K562 (cell line): ENCODE results near the gene PUSL1. TPM values are rescaled to one million over a fixed set of nuclear protein-coding genes. Genes with fewer than 3 reads are reported as not detected.

ENCODE experiments used
- CREB1 ChIP-seq, 2 experiments: sonication (generic) in 1 of 2; formaldehyde crosslinking in 1 of 2; IDR thresholded peaks; 2 replicates each; pipeline versions ENCODE4 v1.6.1 to v1.8.0; 2012 to 2022; ENCODE audit warnings: inconsistent platforms in 1 of 2, mild to moderate bottlenecking in 1 of 2, missing genetic modification reagents in 1 of 2, moderate library complexity in 1 of 2
- ELF1 ChIP-seq: fragments of 200-800 bp; sonication (Bioruptor generic); IDR thresholded peaks from 2 replicates; pipeline ENCODE4 v1.6.1; 2016; ENCODE audit warnings: missing genetic modification characterization, missing compliant biosample characterization
- KAT8 ChIP-seq: fragments of 450-650 bp; IDR thresholded peaks from 2 replicates; pipeline ENCODE4 v1.6.1; 2016; ENCODE audit warnings: low read depth, mild to moderate bottlenecking
- NR4A1 ChIP-seq, 2 experiments: fragments of 250-450 bp in 1 of 2; fragments of 450-650 bp in 1 of 2; sonication (Bioruptor Pico) in 1 of 2; IDR thresholded peaks; 2 replicates each; pipeline versions ENCODE4 v1.4.0 to v1.6.1; 2016 to 2020; ENCODE audit warnings: mild to moderate bottlenecking in 2 of 2, missing compliant biosample characterization in 1 of 2, missing genetic modification characterization in 1 of 2, moderate library complexity in 1 of 2
- PHTF2 ChIP-seq: fragments of 250-450 bp; sonication (Bioruptor Pico); IDR thresholded peaks from 2 replicates; pipeline ENCODE4 v1.5.0; 2021; ENCODE audit warnings: mild to moderate bottlenecking
- RBM15 ChIP-seq: fragments of 200-400 bp; formaldehyde crosslinking; IDR thresholded peaks from 2 replicates; pipeline ENCODE4 v1.6.1; 2018; ENCODE audit warnings: mild to moderate bottlenecking, low read length, moderate library complexity; ENCODE audit not compliant: insufficient read depth
- TAF15 ChIP-seq: fragments of 200-400 bp; formaldehyde crosslinking; IDR thresholded peaks from 2 replicates; pipeline ENCODE4 v1.6.1; 2017; ENCODE audit warnings: mild to moderate bottlenecking, low read depth, low read length, moderate library complexity
- ZFP36 ChIP-seq: fragments of 150-350 bp; IDR thresholded peaks from 2 replicates; pipeline ENCODE4 v1.6.1; 2018; ENCODE audit warnings: low read length, low read depth; ENCODE audit not compliant: partially characterized antibody
- ZNF311 ChIP-seq: fragments of 250-450 bp; sonication (Bioruptor Pico); IDR thresholded peaks from 2 replicates; pipeline ENCODE4 v1.4.0; 2020; ENCODE audit warnings: mild to moderate bottlenecking, moderate library complexity
- ZNF57 ChIP-seq: fragments of 450-650 bp; formaldehyde crosslinking; IDR thresholded peaks from 2 replicates; pipeline ENCODE4 v1.4.0; 2020; ENCODE audit warnings: mild to moderate bottlenecking, moderate library complexity
- ZNF583 ChIP-seq: fragments of 250-450 bp; sonication (Bioruptor Pico); IDR thresholded peaks from 2 replicates; pipeline ENCODE4 v1.4.0; 2020
- ZNF76 ChIP-seq: fragments of 250-450 bp; sonication (Bioruptor Pico); IDR thresholded peaks from 2 replicates; pipeline ENCODE4 v1.4.0; 2020; ENCODE audit warnings: mild to moderate bottlenecking, moderate library complexity, borderline replicate concordance
- polyA plus RNA-seq, 8 experiments: library from polyadenylated mRNA; depleted of rRNA in 4 of 8; stranded (reverse) in 5 of 8; unstranded in 3 of 8; fragments of >200 nt; fragmentation: Nextera tagmentation in 2 of 8; fragmentation: Illumina TruSeq in 1 of 8; extraction: Ambion mirVana in 2 of 8; extraction: Trizol in 1 of 8; gene quantifications; 2 replicates each; pipeline versions ENCODE4 v1.2.1 to v1.2.3, GENCODE V29; 2011 to 2014; ENCODE audit warnings: inconsistent platforms in 1 of 8, missing spikeins in 1 of 8
- total RNA-seq, 7 experiments: library from RNA; depleted of rRNA in 6 of 7; stranded (reverse); fragments of >200 nt in 6 of 7; fragmentation: Illumina TruSeq in 2 of 7; extraction: Trizol in 2 of 7; gene quantifications; 2 replicates each; pipeline versions ENCODE4 v1.2.1 to v1.2.3, GENCODE V29; 2011 to 2021; ENCODE audit warnings: low replicate concordance in 1 of 7
- TF ChIP-seq, protein P1 (sequence below): sonication (generic); formaldehyde crosslinking; IDR thresholded peaks from 2 replicates; pipeline ENCODE4 v1.4.0; 2020; ENCODE audit warnings: mild to moderate bottlenecking, missing genetic modification reagents
- TF ChIP-seq, protein P2 (sequence below): fragments of 250-450 bp; sonication (Bioruptor Pico); IDR thresholded peaks from 2 replicates; pipeline ENCODE4 v1.5.0; 2020; ENCODE audit warnings: mild to moderate bottlenecking
- TF ChIP-seq, protein P3 (sequence below), 2 experiments: fragments of 450-650 bp; IDR thresholded peaks; 2 replicates each; pipeline ENCODE4 v1.6.1; 2016
- TF ChIP-seq, protein P4 (sequence below): fragments of 150-350 bp; IDR thresholded peaks from 2 replicates; pipeline ENCODE4 v1.6.1; 2014; ENCODE audit warnings: low read depth, mild to moderate bottlenecking, low read length, borderline replicate concordance
- TF ChIP-seq, protein P5 (sequence below): fragments of 250-450 bp; sonication (Bioruptor Pico); IDR thresholded peaks from 2 replicates; pipeline ENCODE4 v1.8.0; 2022; ENCODE audit warnings: inconsistent platforms, mild to moderate bottlenecking, moderate library complexity, borderline replicate concordance

Gene PUSL1
- total and polyA plus RNA-seq, 9 of the 15 experiments (the other 6 are each of a cell fraction or from before 2014, with no cell fraction given): 0.62 to 86.9 (median 13.6) TPM

DNA sequence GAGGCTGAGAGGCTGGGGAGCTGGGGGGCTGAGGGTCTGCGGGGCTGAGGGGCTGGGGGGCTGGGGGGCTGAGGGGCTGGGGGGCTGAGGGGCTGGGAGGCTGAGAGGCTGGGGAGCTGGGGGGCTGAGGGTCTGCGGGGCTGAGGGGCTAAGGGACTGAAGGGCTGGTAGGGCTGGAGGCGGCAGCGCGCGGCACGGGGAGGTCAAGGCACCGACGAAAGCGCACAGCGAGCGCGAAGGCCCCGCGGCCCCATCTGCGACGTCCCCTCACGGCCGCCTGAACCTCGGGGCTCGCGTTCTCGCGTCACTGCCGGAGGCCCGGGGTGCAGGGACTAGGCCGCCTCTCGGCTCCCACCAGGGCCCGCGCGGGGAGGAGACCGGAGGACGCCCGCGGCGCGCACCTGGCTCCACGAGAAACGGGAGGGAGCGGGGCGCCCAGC is 15.7 kb downstream of the PUSL1 start (continued):
- TF ChIP-seq, protein P1, sequence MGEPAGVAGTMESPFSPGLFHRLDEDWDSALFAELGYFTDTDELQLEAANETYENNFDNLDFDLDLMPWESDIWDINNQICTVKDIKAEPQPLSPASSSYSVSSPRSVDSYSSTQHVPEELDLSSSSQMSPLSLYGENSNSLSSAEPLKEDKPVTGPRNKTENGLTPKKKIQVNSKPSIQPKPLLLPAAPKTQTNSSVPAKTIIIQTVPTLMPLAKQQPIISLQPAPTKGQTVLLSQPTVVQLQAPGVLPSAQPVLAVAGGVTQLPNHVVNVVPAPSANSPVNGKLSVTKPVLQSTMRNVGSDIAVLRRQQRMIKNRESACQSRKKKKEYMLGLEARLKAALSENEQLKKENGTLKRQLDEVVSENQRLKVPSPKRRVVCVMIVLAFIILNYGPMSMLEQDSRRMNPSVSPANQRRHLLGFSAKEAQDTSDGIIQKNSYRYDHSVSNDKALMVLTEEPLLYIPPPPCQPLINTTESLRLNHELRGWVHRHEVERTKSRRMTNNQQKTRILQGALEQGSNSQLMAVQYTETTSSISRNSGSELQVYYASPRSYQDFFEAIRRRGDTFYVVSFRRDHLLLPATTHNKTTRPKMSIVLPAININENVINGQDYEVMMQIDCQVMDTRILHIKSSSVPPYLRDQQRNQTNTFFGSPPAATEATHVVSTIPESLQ (CRISPR knock-in tag): no peak
- TF ChIP-seq RBM15 (no peak), TAF15 (no peak), ZNF57 (CRISPR knock-in tag) (no peak), PHTF2 (CRISPR knock-in tag) (no peak), ELF1 (no peak), KAT8 (no peak), ZNF583 (CRISPR knock-in tag) (no peak), ZFP36 (no peak), ZNF311 (CRISPR knock-in tag) (no peak), CREB1 (IDR thresholded peaks at IDR 0.05) (no peak), CREB1 (CRISPR knock-in tag; IDR thresholded peaks at IDR 0.05) (no peak), NR4A1 (CRISPR knock-in tag; IDR thresholded peaks at IDR 0.05) (no peak), NR4A1 (tag; IDR thresholded peaks at IDR 0.05) (no peak), ZNF76 (CRISPR knock-in tag) (no peak)
- TF ChIP-seq, protein P2, sequence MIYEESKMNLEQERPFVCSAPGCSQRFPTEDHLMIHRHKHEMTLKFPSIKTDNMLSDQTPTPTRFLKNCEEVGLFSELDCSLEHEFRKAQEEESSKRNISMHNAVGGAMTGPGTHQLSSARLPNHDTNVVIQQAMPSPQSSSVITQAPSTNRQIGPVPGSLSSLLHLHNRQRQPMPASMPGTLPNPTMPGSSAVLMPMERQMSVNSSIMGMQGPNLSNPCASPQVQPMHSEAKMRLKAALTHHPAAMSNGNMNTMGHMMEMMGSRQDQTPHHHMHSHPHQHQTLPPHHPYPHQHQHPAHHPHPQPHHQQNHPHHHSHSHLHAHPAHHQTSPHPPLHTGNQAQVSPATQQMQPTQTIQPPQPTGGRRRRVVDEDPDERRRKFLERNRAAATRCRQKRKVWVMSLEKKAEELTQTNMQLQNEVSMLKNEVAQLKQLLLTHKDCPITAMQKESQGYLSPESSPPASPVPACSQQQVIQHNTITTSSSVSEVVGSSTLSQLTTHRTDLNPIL: no peak
- TF ChIP-seq, protein P3, sequence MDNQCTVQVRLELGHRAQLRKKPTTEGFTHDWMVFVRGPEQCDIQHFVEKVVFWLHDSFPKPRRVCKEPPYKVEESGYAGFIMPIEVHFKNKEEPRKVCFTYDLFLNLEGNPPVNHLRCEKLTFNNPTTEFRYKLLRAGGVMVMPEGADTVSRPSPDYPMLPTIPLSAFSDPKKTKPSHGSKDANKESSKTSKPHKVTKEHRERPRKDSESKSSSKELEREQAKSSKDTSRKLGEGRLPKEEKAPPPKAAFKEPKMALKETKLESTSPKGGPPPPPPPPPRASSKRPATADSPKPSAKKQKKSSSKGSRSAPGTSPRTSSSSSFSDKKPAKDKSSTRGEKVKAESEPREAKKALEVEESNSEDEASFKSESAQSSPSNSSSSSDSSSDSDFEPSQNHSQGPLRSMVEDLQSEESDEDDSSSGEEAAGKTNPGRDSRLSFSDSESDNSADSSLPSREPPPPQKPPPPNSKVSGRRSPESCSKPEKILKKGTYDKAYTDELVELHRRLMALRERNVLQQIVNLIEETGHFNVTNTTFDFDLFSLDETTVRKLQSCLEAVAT (IDR thresholded peaks at IDR 0.05): no peak
- TF ChIP-seq, protein P4, sequence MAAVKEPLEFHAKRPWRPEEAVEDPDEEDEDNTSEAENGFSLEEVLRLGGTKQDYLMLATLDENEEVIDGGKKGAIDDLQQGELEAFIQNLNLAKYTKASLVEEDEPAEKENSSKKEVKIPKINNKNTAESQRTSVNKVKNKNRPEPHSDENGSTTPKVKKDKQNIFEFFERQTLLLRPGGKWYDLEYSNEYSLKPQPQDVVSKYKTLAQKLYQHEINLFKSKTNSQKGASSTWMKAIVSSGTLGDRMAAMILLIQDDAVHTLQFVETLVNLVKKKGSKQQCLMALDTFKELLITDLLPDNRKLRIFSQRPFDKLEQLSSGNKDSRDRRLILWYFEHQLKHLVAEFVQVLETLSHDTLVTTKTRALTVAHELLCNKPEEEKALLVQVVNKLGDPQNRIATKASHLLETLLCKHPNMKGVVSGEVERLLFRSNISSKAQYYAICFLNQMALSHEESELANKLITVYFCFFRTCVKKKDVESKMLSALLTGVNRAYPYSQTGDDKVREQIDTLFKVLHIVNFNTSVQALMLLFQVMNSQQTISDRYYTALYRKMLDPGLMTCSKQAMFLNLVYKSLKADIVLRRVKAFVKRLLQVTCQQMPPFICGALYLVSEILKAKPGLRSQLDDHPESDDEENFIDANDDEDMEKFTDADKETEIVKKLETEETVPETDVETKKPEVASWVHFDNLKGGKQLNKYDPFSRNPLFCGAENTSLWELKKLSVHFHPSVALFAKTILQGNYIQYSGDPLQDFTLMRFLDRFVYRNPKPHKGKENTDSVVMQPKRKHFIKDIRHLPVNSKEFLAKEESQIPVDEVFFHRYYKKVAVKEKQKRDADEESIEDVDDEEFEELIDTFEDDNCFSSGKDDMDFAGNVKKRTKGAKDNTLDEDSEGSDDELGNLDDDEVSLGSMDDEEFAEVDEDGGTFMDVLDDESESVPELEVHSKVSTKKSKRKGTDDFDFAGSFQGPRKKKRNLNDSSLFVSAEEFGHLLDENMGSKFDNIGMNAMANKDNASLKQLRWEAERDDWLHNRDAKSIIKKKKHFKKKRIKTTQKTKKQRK: no peak
- TF ChIP-seq, protein P5, sequence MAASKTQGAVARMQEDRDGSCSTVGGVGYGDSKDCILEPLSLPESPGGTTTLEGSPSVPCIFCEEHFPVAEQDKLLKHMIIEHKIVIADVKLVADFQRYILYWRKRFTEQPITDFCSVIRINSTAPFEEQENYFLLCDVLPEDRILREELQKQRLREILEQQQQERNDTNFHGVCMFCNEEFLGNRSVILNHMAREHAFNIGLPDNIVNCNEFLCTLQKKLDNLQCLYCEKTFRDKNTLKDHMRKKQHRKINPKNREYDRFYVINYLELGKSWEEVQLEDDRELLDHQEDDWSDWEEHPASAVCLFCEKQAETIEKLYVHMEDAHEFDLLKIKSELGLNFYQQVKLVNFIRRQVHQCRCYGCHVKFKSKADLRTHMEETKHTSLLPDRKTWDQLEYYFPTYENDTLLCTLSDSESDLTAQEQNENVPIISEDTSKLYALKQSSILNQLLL (CRISPR knock-in tag): no peak
